GM10248 (cell line): Measurements from ENCODE around the gene DENND4C.
"Not testable (repeated sequence)": the region's sequence is repeated elsewhere in the genome, so short reads cannot be mapped to it uniquely, and the experiment has no call there.

Source experiments
- CTCF ChIA-PET: fragments of 300-600 bp; sonication (Branson Sonifier 250); formaldehyde crosslinking; extraction: SDS; loops from one replicate; lab custom pipeline; 2021; ENCODE audit warnings: antibody characterized with exemption; lab: Yijun Ruan, JAX
- POLR2A ChIA-PET: fragments of 350-650 bp; sonication (Branson Sonifier 250); formaldehyde crosslinking; extraction: SDS; loops from one replicate; lab custom pipeline; 2020; ENCODE audit warnings: antibody characterized with exemption; lab: Yijun Ruan, JAX
- DNase-seq: peaks from one replicate; pipeline ENCODE4 v3.0.0; 2012; ENCODE audit errors: extremely low spot score
- TF ChIP-seq, protein P1 (sequence below): IDR thresholded peaks from 2 replicates; pipeline ENCODE4 v1.5.1; 2012; ENCODE audit warnings: mild to moderate bottlenecking, low read depth; ENCODE audit errors: extremely low read depth, missing control alignments, control extremely low read depth

DENND4C gene

DNA sequence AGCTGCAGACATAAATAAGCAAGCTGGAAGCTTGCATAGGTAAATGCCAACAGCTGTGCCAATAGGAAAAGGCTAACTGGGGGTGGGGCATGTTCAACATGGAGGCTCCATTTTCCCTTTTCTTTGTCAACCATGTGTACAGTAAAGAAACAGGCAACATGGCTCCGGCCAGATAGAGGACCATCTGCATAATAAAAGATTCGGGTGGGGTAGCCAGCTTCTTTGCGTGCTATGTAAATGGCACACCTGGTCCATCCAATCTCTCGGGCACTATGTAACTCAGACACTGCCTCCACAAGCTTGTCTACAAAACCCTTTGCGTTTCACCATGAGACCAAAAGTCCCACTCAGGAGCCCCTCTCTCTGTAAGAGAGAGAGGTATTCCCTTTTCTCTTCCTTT, 41.7 kb upstream of the DENND4C start:
- TF ChIP-seq, protein P1, sequence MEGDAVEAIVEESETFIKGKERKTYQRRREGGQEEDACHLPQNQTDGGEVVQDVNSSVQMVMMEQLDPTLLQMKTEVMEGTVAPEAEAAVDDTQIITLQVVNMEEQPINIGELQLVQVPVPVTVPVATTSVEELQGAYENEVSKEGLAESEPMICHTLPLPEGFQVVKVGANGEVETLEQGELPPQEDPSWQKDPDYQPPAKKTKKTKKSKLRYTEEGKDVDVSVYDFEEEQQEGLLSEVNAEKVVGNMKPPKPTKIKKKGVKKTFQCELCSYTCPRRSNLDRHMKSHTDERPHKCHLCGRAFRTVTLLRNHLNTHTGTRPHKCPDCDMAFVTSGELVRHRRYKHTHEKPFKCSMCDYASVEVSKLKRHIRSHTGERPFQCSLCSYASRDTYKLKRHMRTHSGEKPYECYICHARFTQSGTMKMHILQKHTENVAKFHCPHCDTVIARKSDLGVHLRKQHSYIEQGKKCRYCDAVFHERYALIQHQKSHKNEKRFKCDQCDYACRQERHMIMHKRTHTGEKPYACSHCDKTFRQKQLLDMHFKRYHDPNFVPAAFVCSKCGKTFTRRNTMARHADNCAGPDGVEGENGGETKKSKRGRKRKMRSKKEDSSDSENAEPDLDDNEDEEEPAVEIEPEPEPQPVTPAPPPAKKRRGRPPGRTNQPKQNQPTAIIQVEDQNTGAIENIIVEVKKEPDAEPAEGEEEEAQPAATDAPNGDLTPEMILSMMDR: no peak
- POLR2A ChIA-PET: interaction anchor here (0.6 kb wide), 1 partner anchor 81 kb away, joined by 3 read pairs; no protein-coding TSS in a partner anchor
- DNase-seq: no peak
- CTCF ChIA-PET: interaction anchor here (1.3 to 1.8 kb wide), 2 partner anchors 10 to 53 kb away, joined by 3 to 5 read pairs; no protein-coding TSS in a partner anchor

DNA sequence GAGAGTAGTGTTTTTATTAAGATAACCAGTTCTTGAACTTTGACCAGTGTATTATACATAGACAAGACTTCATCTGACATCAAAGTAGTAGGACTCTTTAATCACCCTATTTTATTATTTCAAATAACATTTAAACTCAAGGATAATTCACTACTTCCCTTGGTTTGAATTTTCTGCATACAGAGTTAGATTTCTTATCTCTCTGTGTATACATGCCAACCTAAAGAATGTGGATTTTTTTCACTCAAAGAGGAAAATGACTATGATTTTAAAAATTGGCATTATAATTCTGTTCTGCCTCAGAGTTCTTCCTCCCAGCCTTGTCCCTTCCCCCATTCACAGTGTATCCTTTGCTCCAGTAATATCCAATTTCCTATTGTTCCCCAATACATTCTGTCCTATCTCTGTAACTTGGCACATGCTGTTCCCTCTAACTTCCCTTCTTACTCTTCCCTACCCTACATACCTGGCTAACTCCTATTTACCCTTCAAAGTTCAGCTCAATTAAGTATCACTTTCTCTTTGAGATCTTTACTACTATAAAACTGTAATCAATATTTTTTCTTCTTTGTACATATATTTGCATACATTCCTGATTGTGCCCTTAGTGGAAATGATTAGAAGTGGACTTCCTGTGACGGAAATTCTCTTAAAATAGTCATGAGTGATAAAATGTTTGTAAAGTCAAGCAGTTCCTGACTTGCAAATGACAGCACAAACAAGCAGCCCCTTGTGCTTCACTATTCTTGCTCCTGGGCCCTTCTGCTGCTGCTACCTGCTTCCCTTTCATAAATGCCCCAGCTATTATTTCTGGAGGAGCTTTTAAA, 38.1 kb upstream of the DENND4C start:
- CTCF ChIA-PET: interaction anchor here (1.0 kb wide), 1 partner anchor 9 kb away, joined by 3 read pairs; no protein-coding TSS in a partner anchor
- no peak for DNase-seq
- POLR2A ChIA-PET: no interaction called here
- TF ChIP-seq, protein P1: no peak

DNA sequence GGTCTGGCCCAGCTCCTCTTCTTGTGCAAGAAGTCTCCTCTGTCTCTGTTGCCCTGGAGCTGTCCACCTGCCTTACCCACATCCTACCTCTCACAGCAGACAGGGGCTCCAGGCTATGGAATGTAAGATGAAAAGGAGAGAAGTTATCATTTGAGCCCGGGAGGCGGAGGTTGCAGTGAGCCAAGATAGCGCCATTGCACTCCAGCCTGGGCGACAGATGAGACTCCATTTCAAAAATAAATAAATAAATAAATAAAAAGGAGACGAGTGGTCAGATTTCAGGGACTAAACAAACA, 37.5 kb upstream of the DENND4C start:
- ChIA-PET CTCF (interaction anchor here (1.0 kb wide), 1 partner anchor 9 kb away, joined by 3 read pairs; no protein-coding TSS in a partner anchor), POLR2A (no interaction called here)
- no peak for DNase-seq
- TF ChIP-seq, protein P1: no peak

DNA sequence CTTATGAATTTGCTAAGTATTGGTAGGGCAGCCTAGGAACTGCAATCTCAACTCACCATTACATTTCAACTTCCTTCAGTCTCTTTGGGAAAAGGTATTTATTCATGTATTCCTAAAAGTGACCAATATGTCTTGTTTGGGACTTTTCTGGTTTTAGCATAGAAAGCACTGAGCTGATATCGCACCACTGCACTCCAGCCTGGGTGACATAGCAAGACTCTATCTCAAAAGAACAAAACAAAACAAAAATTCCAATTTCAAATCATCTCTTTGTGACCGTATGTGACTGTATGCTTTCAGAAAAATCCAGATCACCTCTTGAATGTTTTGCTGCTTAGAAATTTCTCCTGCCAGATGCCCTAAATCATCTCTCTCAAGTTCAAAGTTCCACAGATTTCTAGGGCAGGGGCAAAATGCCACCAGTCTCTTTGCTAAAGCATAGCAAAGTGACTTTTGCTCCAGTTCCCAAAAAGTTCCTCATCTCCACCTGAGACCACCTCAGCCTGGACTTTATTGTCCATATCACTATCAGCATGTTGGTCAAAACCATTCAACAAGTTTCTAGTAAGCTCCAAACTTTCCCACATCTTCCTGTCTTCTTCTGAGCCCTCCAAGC, 37.0 kb upstream of the DENND4C start:
- POLR2A ChIA-PET, DNase-seq: not testable (repeated sequence)
- CTCF ChIA-PET: interaction anchor here (1.0 to 1.2 kb wide), 2 partner anchors 8 to 19 kb away, joined by 3 read pairs; no protein-coding TSS in a partner anchor

DNA sequence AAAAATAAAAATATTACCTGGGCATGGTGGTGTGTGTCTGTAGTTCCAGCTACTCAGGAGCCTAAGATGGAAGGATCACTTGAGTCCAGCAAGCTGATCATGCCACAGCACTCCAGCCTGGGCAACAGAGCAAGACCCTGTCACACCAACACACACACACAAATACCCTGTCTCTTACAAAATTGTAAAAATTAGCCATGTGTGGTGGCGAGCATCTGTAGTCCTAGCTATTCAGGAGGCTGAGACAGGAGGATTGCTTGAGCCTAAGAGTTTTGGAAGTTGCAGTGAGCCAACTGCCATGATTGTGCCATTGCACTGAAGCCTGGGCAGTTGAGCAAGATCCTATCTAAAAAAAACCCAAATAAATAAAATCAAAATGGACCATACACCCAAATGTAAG, 32.1 kb upstream of the DENND4C start:
- DNase-seq: no peak
- POLR2A ChIA-PET: no interaction called here
- CTCF ChIA-PET: interaction anchor here (1.2 to 1.3 kb wide), 2 partner anchors 9 to 11 kb away, joined by 4 to 5 read pairs; no protein-coding TSS in a partner anchor
- TF ChIP-seq, protein P1: no peak

DNA sequence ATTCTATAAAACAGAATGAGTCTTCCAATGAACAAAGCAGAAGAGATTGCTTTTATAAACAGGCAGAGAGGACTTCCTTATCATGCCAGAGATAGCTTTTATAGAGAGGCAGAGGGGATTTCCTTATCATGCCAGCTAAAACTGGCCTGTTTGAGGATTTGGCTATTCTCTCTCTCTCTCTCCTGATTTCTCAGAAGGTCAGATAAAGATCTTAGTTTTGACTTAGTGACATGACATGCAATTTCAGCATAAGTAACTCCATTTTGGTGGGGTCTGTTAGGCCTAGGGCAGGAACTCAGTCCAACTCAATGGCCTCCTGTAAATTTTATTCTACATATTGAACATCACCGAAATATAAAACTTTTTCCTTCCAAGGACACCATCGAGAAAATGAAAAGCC, 31.5 kb upstream of the DENND4C start:
- no peak for DNase-seq
- ChIA-PET POLR2A (no interaction called here), CTCF (interaction anchor here (1.3 kb wide), 1 partner anchor 11 kb away, joined by 5 read pairs; no protein-coding TSS in a partner anchor)
- TF ChIP-seq, protein P1: no peak
